OCI-M1 (cell line): ENCODE measurements around the gene KLC3.
A peak's percentile ranks its signal among the peaks of the same experiment; 100 is the strongest.
"Not testable (repeated sequence)": the region's sequence is repeated elsewhere in the genome, so short reads cannot be mapped to it uniquely, and the experiment has no call there.

Experiments used
- DNase-seq: peaks from one replicate; lab custom pipeline; 2025; lab: John Stamatoyannopoulos, UW

Gene KLC3

DNA sequence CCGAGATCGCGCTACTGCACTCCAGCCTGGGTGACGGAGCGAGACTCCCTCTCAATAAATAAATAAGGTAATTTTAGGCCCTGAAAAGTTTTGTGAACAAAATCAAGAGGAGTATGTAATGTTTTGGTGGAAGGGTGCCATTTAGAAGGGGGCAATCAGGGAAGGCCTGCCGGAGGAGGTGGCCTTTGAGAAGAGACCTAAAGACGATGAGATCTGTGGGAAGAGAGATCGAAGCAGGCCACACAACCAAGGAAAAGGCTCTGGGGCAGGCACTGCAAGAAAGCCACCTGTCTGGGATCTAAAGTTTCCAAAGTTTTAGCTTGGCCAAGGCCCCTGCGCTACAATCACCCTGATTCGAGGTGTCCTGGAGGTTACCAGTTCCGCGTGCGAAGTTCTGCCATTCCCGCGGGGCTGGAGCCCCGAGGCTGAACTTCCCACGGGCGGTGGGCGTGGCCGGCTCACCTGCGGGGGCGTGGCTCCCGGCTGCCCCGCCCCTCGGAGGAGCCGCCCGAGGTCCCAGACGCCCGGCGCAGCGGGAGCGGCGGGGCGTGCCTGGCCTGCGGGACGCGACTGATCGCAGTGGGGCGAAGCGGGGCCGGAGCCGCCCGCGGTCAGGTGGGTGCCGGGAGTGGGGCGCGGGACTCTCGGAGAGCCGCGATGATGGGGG, at the start of gene KLC3:
KLC3 (plus strand) TSS at position 519 of the 667 bp plus-strand sequence. CDS start 4,792 bp downstream, outside the sequence.
- peak; percentile 31 for DNase-seq

DNA sequence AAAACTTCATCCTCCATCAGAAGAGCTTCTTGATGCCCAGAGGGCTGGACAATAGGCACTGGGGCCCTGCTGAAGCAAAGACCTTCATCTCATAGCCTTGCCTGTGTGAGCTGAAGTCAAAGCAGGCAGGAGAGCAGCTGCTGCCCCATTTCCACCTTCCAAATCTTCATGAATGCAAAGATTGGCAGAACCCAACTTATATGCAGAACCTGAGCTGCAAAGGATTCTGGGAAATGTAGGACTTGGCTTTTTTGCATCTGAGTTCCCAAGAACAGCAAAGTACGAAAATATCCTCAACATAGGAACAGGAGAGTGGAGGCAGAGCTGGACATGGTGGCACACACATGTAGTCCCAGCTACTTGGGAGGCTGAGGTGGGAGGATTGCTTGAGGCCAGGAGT, 48.7 kb upstream of the KLC3 start:
- DNase-seq: no peak

DNA sequence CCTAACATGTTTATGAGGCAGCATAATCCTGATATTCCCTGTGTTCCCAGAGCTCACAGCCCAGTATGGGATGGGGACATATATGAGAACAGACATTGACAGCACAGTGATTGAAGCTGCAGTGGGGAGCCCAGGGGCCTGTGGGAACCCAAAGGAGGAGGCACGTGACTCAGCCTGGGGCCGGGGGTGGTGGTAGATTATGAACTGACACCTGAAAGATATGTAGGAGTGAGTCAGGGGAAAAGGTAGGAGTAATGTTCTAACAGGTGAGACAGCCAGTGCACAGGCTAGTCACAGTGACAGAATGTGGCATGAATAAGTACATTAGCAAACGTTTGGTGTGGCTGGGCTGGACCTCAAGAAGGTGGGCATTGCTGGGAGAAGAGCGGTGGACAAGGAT, 46.9 kb upstream of the KLC3 start:
- no peak for DNase-seq

DNA sequence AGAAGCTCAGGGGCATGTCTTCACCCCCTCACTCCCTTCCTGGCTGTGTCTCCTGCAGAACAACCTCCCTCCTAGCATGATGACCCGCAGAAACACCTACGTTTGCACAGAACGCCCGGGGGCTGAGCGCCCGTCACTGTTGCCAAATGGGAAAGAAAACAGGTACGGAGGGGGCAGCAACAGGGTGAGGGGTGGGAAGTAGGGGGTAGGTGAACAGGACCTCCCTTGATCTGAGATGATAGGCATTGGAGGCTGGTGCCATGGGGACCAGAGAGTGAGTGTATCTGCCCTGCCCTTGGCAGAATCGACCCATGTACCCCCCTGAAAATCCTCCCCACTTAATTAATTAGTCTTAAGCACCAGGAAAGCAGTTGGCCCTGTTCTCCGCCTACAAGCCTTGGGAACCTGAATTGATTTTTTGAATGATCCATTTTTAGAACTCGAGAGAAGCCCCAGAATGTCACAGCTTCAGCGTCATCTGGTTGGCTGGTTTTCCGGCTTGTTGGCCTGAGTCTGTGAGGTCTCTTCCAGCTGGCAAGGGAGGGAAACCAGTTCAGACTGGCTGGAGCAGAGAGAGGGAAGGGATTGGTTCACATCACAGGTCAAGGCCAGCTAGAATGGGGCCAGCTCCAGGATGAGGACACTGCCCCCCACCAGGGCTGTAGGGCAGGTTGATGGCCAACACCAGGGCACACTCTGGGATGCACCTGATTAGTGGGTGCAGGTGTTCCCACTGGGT, 46.1 kb upstream of the KLC3 start:
- no peak for DNase-seq

DNA sequence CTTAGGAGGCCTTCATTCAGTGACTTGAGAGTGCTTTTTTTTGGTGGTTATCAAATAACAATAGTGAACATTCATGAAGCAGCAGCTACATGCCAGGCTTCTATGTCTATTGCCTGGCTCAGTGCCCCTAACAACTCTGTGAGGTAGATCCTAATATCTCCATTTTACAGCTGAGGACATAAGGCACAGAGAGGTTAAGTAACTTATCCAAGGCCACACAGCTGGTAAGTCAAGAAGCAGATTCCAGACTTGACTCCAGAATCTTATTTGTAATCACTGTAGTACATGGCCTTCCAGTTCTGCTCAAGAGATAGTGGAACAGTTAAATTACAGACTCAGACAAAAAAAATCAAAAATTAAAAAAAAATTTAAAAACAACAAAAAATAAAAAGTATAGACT, 44.7 kb upstream of the KLC3 start:
- DNase-seq: no peak

DNA sequence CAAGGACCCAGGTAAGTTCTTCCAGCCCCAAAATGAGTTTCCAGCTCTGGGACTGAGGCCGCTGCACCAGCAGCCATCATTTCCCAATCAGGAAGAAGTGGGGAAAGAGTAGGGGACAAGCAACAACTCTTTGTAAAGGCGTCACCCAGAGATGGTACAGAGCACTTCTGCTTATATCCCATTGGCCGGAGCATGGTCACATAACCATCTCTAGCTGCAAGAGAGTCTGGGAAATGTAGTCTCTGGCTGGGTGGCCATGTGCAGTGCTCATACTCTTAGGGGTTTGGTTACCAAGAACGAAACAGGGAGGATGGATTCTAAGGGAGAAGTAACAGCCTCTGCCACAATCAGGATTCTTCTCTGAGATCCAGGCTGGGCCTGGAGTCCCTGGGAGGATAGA, 44.2 kb upstream of the KLC3 start:
- DNase-seq: no peak

DNA sequence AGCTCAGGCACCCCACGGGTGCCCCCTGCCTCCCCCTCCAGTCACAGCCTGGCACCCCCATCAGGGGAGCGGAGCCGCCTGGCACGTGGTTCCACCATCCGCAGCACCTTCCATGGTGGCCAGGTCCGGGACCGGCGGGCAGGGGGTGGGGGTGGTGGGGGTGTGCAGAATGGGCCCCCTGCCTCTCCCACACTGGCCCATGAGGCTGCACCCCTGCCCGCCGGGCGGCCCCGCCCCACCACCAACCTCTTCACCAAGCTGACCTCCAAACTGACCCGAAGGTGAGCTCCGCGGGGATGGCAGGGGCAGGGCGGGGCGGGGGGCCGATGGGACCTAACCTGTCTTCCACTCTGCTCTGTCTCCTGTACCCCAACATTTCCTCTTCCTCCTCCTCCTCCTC, 42.9 kb upstream of the KLC3 start:
- no peak for DNase-seq

DNA sequence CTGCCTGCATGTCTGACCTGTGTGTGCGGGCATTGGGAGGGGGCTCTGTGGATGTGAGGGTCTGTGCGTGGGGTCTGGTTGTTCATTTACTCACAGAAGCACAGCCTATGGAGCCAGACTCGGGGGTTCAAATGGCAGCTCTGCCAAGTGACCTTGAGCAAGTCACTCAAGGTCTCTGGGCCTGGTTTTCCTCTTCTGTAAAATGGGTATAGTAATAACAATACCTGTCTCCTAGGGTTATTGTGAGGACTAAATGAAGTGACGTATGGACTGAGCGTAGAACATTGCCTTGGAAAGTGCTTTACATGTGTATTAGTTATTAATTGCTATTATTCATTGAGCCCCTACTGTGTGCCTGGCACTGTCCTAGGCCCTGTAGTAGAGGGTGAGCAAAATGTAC, 42.3 kb upstream of the KLC3 start:
- DNase-seq: no peak

DNA sequence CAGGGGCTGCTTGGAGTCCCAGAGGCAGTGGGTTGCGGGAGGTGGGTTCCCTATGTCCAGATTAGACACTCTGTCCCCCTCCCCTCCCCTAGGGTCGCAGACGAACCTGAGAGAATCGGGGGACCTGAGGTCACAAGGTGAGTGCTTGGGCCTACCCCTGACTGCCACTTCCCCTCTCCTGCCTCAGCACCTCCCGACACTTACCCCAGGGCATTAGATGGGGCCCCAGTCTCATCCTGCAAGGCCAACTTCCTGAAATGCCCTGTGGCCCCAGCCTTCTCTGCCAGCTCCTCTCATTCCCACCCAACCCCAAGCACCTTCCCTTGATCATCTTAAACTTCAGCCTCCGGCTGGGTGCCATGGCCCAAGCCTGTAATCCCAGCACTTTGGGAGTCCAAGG, 40.8 kb upstream of the KLC3 start:
- DNase-seq: no peak

DNA sequence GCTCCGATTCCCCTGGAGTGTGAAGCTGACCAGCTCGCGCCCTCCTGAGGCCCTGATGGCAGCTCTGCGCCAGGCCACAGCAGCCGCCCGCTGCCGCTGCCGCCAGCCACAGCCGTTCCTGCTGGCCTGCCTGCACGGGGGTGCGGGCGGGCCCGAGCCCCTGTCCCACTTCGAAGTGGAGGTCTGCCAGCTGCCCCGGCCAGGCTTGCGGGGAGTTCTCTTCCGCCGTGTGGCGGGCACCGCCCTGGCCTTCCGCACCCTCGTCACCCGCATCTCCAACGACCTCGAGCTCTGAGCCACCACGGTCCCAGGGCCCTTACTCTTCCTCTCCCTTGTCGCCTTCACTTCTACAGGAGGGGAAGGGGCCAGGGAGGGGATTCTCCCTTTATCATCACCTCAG, 38.1 kb upstream of the KLC3 start:
- DNase-seq: no peak

DNA sequence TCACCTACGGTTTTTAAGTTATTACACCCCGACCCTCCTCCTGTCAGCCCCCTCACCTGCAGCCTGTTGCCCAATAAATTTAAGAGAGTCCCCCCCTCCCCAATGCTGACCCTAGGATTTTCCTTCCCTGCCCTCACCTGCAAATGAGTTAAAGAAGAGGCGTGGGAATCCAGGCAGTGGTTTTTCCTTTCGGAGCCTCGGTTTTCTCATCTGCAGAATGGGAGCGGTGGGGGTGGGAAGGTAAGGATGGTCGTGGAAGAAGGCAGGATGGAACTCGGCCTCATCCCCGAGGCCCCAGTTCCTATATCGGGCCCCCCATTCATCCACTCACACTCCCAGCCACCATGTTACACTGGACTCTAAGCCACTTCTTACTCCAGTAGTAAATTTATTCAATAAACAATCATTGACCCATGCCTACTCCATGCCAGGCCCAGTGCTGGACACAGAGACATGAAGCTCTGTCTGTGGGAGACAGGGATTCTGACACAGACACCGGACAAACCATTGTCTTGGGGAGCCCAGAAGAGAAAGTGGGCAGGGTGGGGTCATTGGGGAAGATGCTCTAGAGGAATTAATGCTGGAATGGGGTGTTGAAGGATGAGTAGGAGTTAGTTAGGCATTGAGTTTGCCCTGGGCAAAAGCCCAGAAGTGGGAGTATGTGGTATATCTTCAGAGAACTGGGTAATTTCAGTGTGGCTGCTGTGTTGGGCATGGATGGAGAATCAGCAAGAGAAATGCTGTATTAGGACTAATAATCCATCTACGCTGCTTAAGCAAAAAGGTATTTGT, 37.1 kb upstream of the KLC3 start:
- DNase-seq: no peak

DNA sequence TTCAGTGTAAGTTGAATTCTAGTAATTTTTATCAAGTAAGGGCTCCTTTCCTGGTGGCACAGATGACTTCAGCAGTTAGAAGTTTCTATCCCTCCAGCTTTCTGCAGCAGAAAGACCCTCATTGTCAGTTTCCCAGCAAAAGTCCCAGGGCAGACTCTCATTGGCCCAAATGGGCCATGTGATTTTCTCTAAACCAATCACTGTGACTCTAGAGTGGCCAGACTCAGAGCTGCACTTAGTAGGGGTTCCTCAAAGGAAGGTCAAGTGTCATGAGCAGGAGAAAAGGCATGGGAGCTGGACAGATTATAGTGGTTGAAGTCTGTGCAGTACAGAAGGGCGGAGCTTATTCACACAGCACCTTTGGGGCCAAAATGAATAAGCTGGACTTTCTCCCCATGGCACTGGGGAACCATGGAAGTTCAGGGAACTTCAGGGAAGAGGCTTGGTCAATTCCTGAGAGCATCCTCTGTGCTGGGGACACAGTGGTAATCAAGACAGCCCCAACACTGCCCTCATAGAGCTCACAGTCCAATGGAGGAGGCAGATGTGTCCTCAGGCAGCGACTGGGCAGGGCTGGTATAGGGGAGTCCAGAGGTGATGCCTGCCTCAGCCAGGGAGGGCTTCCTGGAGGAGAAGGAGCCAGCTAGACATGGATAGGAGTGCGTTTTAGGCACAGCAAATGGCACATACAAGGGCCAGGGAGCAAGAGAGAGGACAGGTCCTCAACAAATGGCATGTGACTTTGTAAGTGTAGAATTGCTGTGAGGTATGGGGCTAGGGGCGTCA, 36.2 kb upstream of the KLC3 start:
- DNase-seq: no peak

DNA sequence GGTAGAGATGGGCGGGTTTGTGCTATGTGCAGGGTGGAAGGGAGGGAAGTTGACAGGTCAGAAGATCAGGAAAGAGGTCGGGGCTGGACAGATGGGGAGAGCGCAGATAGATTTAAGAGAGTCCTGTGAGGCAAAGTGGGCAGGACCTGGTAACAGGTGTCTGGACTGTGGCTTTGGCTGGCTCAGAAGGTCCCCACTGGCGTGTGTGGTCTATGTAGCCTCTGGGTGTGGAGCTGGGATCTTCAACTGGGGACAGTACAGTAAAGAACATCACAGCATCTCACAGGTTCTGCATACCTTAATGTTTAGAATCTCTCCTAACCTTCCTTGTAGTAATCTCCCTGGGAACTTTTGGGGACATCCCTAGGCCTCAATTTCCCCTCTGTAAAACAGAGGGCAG, 35.5 kb upstream of the KLC3 start:
- DNase-seq: no peak

DNA sequence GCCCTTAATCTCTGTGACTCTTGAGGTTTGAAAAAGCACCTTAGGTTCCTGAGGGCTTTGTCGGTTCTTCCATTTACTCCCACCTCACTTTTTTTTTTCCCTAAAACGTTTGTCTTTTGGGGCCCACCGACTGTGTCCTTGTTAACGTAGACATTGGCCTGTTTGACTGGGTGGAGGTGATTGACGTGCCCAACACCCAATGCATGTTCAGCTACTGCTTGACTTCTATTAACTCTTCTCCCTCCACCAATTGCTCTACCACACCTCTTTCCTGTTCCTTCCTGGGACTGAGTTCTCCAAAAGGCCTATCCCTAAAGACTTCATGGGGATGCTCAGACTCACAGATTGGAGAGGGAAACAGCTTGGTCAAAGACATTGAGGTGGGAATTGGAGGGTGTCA, 35.1 kb upstream of the KLC3 start:
- no peak for DNase-seq

DNA sequence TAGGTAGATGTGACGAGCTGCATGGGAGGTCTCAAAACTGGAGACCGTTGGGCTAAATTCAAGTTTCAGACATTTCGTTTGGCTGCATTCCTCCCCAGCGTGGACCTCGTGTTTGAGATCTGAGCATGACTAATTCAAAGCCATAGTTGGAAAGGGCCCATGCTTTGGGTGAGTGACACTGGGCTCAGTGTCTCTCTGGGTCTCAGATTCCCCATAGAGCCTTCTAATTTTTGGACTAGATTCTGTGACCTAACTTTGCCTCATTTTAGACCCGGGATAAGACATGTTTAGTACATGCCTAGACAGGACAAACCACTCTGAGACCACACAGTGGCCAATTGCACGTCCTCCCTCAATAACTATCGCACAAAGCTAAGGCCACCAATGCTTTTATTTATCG, 34.5 kb upstream of the KLC3 start:
- no peak for DNase-seq

DNA sequence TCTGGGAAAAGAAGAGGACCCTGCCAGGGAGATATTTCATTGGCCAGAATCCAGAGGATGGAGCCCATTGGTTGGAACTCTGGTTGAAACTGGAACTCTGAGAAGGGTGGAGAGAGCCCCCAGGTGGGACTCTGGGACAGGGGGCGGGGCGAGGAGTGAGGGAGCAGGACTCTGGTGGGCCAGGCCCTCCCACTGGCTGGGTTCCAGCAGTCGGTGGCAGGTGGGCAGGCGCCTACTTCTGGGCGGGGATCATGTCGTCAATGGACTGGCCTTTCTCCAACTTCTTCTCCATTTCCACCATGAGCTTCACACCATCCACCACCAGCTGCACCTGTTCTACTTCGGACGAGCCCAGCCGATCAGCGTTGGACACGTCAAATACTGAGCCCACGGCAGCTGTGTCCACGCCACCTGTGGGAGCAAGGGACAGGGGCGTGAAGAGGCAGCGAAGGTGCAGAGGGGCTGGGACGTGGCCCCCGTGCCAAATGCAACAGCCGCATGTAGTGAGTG, 34.0 kb upstream of the KLC3 start:
- no peak for DNase-seq

DNA sequence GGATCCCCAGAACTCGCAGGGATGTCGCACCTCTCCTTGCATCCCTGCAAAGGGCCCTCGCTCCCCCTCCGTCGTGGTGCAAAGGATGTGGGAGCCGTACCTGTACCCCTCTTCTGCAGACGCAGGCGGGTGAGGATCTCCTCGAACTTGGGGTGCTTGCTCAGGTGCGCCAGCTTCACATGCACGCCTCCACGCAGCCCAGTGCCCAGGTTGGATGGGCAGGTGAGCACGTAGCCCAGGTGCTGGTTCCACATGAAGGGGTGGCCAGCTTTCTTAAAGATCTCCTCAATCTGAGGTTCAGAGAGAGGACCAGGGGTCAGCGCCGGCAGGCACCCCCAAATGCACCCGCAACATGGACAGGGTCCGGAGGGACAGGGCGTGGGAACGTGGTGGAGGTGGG, 33.2 kb upstream of the KLC3 start:
- DNase-seq: no peak

DNA sequence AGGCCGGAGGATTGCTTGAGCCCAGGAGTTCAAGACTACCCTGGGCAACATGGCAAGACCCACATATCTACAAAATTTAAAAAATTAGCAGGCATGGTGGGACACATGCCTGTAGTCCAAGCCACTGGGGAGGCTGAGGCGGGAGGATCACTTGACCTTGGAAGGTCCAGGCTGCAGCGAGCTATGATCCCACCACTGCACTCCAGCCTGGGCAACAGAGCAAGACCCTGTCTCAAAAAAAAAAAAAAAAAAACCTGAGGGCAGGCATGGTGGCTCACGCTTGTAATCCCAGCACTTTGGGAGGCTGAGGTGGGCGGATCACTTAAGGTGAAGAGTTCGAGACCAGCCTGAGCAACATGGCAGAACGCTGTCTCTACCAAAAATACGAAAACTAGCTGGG, 31.2 kb upstream of the KLC3 start:
- DNase-seq: not testable (repeated sequence)

DNA sequence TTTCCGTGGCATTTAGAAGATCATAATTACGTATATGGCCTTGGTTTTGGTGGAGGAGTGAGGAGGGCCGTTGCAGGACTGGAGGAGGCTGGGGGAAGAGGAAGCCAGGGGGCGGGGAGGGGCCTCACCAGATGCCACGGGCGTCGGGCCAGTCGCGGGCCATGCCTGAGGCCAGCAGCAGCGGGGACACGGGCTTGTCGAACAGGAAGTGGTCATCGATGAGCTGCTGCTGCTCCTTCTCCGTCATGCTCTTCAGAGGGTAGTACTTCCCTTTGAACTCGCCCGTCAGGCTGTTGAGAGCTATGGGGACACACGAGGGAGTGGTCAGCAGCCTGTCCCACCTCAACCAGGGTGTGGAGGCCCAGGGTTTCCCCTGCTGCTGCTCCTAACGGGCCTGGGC, 28.9 kb upstream of the KLC3 start:
- DNase-seq: peak; percentile 30

DNA sequence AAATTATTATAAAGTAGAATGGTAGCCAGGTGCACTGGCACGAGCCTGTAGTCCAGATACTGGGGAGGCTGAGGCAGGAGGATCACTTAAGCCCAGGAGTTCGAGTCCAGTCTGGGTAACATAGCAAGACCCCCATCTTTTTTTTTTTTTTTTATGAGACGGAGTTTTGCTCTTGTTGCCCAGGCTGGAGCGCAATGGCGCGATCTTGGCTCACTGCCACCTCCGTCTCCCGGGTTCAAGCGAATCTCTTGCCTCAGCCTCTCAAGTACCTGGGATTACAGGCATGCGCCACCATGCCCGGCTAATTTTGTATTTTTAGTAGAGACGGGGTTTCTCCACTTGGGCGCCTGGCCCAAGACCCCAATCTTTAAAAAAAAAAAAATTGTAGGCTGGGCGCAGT, 28.3 kb upstream of the KLC3 start:
- DNase-seq: not testable (repeated sequence)

DNA sequence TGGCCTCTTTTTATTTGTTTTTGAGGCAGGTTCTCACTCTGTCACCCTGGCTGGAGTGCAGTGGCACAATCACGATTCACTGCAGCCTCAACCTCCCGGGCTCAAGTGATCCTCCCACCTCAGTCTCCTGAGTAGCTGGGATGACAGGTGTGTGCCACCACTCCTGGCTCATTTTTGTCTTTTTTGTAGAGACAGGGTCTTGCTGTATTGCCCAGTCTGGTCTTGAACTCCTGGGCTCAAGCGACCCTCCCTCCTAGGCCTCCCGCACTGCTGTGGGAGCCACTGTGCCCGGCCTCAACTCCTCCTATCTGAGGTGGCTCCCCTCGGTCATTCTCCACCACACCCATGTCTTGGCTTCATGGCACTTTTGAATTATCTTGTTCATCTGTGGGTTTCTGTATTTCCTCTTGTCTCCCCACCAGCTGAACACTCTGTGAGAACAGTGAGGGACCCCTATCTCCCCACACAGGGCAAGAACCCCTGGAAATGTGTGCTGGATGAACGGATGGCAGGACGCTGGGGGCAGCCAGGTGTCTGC, 25.8 kb upstream of the KLC3 start:
- no peak for DNase-seq

DNA sequence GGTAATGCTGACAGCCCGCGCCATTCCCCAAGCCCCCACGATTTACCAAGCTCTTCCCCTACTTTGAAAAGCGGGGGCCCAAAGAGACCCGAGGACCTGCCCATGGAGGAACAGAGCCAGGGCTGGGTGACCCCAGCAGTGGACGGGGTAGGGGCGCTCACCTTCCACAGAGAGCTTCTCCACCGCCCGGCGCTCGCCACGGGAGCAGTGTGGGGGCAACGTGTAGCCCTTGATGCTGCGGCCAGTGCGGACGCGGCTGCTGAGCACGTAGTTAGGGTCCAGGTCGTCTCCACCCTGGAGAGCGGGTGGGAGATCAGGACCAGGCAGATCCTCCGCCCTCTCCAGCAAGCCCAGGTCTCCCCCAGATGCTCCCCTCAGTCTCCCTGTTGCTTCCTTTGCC, 25.2 kb upstream of the KLC3 start:
- no peak for DNase-seq
